Caco-2 (cell line): Measurements from ENCODE around the gene TEX264. TPM values are rescaled to one million over a fixed set of nuclear protein-coding genes. Genes with fewer than 3 reads are reported as not detected.

Experiments used
- BruUV-seq: library from RNA; stranded (reverse); fragments of 400-500 nt; replicated peaks from 2 replicates; lab custom pipeline; 2021; lab: Mats Ljungman, UMichigan
- CTCF ChIA-PET: fragments of 300-600 bp; sonication (Branson Sonifier 250); formaldehyde crosslinking; loops from one replicate; lab custom pipeline; 2022; ENCODE audit warnings: antibody characterized with exemption; lab: Charles Lee
- POLR2A ChIA-PET: fragments of 300-600 bp; sonication (Branson Sonifier 250); formaldehyde crosslinking; loops from one replicate; lab custom pipeline; 2022; ENCODE audit warnings: antibody characterized with exemption; lab: Charles Lee
- DNase-seq, 2 experiments: peaks; one replicate each; pipeline versions ENCODE4 v3.0.0 to v3.0.0-alpha.2; 2020 to 2022
- H3K27me3 ChIP-seq: replicated peaks from 2 replicates; pipeline ENCODE4 v1.6.0; 2011; ENCODE audit warnings: low read length; ENCODE audit not compliant: control insufficient read depth, insufficient read depth
- H3K36me3 ChIP-seq: 2 replicates; pipeline ENCODE4 v1.5.1; 2011; ENCODE audit warnings: low read length; ENCODE audit not compliant: control insufficient read depth, insufficient read depth
- H3K4me1 ChIP-seq: fragments of 250-450 bp; sonication (Bioruptor Pico); 2 replicates; pipeline ENCODE4 v1.5.1; 2020; ENCODE audit warnings: mild to moderate bottlenecking
- H3K4me3 ChIP-seq: 2 replicates; pipeline ENCODE4 v1.5.1; 2011; ENCODE audit warnings: low read depth, mild to moderate bottlenecking, control low read depth, low read length
- H3K9me3 ChIP-seq: fragments of 250-450 bp; sonication (Bioruptor Pico); 2 replicates; pipeline ENCODE4 v1.5.1; 2020; ENCODE audit warnings: mild to moderate bottlenecking, moderate library complexity
- H3K27ac Mint-ChIP-seq: one replicate; pipeline ENCODE4 v1.8.0; 2022; ENCODE audit warnings: mixed read lengths; ENCODE audit not compliant: unreplicated experiment
- H3K27me3 Mint-ChIP-seq: one replicate; pipeline ENCODE4 v1.8.0; 2022; ENCODE audit warnings: mixed read lengths; ENCODE audit not compliant: insufficient read depth, unreplicated experiment
- H3K36me3 Mint-ChIP-seq: one replicate; pipeline ENCODE4 v1.8.0; 2022; ENCODE audit warnings: mild to moderate bottlenecking, mixed read lengths; ENCODE audit not compliant: insufficient read depth, unreplicated experiment
- H3K4me1 Mint-ChIP-seq: one replicate; pipeline ENCODE4 v1.8.0; 2022; ENCODE audit warnings: low read depth, mixed read lengths; ENCODE audit not compliant: unreplicated experiment
- H3K4me3 Mint-ChIP-seq: one replicate; pipeline ENCODE4 v1.8.0; 2022; ENCODE audit warnings: mild to moderate bottlenecking, moderate library complexity, mixed read lengths; ENCODE audit not compliant: unreplicated experiment
- H3K9me3 Mint-ChIP-seq: one replicate; pipeline ENCODE4 v1.8.0; 2022; ENCODE audit warnings: mixed read lengths; ENCODE audit not compliant: unreplicated experiment
- intact Hi-C: fragments of 100-400 bp; cut with micrococcal nuclease; formaldehyde crosslinking; loops from one replicate; pipeline ENCODE4 v1.10.0; 2022; ENCODE audit not compliant: unreplicated experiment
- total RNA-seq: library from RNA; stranded (reverse); gene quantifications from 2 replicates; pipeline ENCODE4 v1.2.3, GENCODE V29; 2022
- TF ChIP-seq, protein P1 (sequence below), 2 experiments: fragments of 200-600 bp in 1 of 2; IDR thresholded peaks; 1 replicate in 1 of 2; 2 replicates in 1 of 2; pipeline versions ENCODE4 v1.5.1 to v1.8.0; 2011 to 2022; ENCODE audit warnings: antibody characterized with exemption in 1 of 2, control low read depth in 1 of 2, inconsistent platforms in 1 of 2, low read depth in 1 of 2, low read length in 1 of 2, mild to moderate bottlenecking in 1 of 2, moderate library complexity in 1 of 2; ENCODE audit not compliant: insufficient read depth in 1 of 2, severe bottlenecking in 1 of 2, unreplicated experiment in 1 of 2

Gene TEX264
- total RNA-seq, 1 experiment from 2014 or later, result 37.9 TPM

DNA sequence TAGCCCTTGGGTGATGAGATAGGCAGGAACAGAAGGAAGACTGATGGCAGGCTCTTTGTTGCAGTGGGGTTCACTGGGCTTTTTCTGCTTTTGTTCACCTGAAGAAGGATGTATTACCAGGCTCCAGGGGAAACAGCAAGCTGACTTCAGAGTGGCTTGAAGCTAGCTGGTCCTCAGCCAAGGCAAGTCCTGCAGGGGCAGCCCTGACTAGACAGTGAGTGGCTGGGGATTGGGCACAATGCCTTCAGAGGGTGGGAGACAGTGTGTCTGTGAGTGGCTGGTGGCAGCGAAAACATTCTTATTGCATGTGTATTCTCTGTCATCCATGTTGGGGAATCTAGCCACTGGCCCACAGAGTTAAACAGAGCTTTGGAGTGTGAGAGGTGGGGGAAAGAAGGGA, 2.3 kb upstream of the TEX264 start:
- no peaks in the 10 kb centered on the region for H3K27me3 ChIP-seq
- Mint-ChIP-seq H3K27me3 (no peaks in the 10 kb centered on the region), H3K4me1 (peaks cover 32% of the 10 kb centered on the region), H3K9me3 (no peaks in the 10 kb centered on the region), H3K36me3 (peaks cover 53% of the 10 kb centered on the region), H3K27ac (no peak overlapping the region), H3K4me3 (no peak overlapping the region)
- TF ChIP-seq, protein P1, sequence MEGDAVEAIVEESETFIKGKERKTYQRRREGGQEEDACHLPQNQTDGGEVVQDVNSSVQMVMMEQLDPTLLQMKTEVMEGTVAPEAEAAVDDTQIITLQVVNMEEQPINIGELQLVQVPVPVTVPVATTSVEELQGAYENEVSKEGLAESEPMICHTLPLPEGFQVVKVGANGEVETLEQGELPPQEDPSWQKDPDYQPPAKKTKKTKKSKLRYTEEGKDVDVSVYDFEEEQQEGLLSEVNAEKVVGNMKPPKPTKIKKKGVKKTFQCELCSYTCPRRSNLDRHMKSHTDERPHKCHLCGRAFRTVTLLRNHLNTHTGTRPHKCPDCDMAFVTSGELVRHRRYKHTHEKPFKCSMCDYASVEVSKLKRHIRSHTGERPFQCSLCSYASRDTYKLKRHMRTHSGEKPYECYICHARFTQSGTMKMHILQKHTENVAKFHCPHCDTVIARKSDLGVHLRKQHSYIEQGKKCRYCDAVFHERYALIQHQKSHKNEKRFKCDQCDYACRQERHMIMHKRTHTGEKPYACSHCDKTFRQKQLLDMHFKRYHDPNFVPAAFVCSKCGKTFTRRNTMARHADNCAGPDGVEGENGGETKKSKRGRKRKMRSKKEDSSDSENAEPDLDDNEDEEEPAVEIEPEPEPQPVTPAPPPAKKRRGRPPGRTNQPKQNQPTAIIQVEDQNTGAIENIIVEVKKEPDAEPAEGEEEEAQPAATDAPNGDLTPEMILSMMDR (IDR thresholded peaks at IDR 0.05; ENCODE audit: insufficient read depth in 1 of 2, low read depth in 1 of 2, low read length in 1 of 2, severe bottlenecking in 1 of 2, unreplicated experiment in 1 of 2), result no peak
- no peaks in the 10 kb centered on the region for H3K9me3 ChIP-seq
- no peak overlapping the region for H3K4me3 ChIP-seq
- intact Hi-C loops, result loop anchor here (1.0 kb wide), 4 partner anchors 14 to 166 kb away; no protein-coding TSS in a partner anchor
- BruUV-seq, result no TSS peak
- no peaks in the 10 kb centered on the region for H3K4me1 ChIP-seq
- no peak for DNase-seq
- ChIA-PET CTCF (interaction anchor here (0.6 to 2.3 kb wide), 6 partner anchors 13 to 169 kb away, joined by 3 to 26 read pairs (median 10); partner anchors contain the start of gene DCAF1), POLR2A (interaction anchor here (0.6 to 1.6 kb wide), 2 partner anchors 169 to 284 kb away, joined by 4 to 5 read pairs; partner anchors contain the start of genes DCAF1 and MANF)
- 0 out of 2 replicates have a peak, but pooled peaks cover 1% of the 10 kb centered on the region for H3K36me3 ChIP-seq

- 0 out of 2 replicates have a peak, but pooled peaks cover 1% of the 10 kb centered on the region for H3K36me3 ChIP-seq
- no TSS peak for BruUV-seq
- ChIA-PET CTCF (interaction anchor here (0.6 to 2.3 kb wide), 7 partner anchors 13 to 170 kb away, joined by 3 to 26 read pairs (median 7); partner anchors contain the start of gene DCAF1), POLR2A (interaction anchor here (0.6 to 1.6 kb wide), 2 partner anchors 169 to 284 kb away, joined by 4 to 5 read pairs; partner anchors contain the start of genes DCAF1 and MANF)
- H3K9me3 ChIP-seq, result no peaks in the 10 kb centered on the region
- H3K4me1 Mint-ChIP-seq, result peaks cover 32% of the 10 kb centered on the region
- H3K9me3 Mint-ChIP-seq, result no peaks in the 10 kb centered on the region
- peaks cover 47% of the 10 kb centered on the region for H3K36me3 Mint-ChIP-seq
- no peaks in the 10 kb centered on the region for H3K27me3 ChIP-seq
- H3K27ac Mint-ChIP-seq, result peak overlapping the region; percentile 12
- H3K4me3 Mint-ChIP-seq, result peak overlapping the region; percentile 94
- no peaks in the 10 kb centered on the region for H3K27me3 Mint-ChIP-seq
- H3K4me1 ChIP-seq, result no peaks in the 10 kb centered on the region
- intact Hi-C loops, result loop anchor here (1.0 kb wide), 4 partner anchors 13 to 167 kb away; no protein-coding TSS in a partner anchor
- DNase-seq, result peak; percentile 88 to 91
- TF ChIP-seq, protein P1 (IDR thresholded peaks at IDR 0.05; ENCODE audit: insufficient read depth in 1 of 2, low read depth in 1 of 2, low read length in 1 of 2, severe bottlenecking in 1 of 2, unreplicated experiment in 1 of 2), result peak; percentile 86 to 96
- no peak overlapping the region for H3K4me3 ChIP-seq
Measured at GRCh38 chr3:51669241-51670052, 1.6 kb upstream of the TEX264 start.
